Measurements from ENCODE around the gene PFKFB3.

GRCh38 chr10:6226216-6226615 lies 23.5 kb downstream of the PFKFB3 start:
- no peak for TF ChIP-seq CTCF (tag by site-specific recombination; IDR thresholded peaks at IDR 0.05)
- TF ChIP-seq ZNF514 (tag by site-specific recombination; IDR thresholded peaks at IDR 0.05), result no peak
- TF ChIP-seq ZNF10 (tag by site-specific recombination; IDR thresholded peaks at IDR 0.05), result no peak
- TF ChIP-seq TRIM28 (IDR thresholded peaks at IDR 0.05; ENCODE audit: borderline replicate concordance, low read length), result no peak
- no peak for TF ChIP-seq SCRT1 (tag by site-specific recombination; IDR thresholded peaks at IDR 0.05; ENCODE audit: borderline replicate concordance)
- TF ChIP-seq ZBTB10 (tag by site-specific recombination; IDR thresholded peaks at IDR 0.05), result no peak
- no peak for TF ChIP-seq ZNF701 (tag by site-specific recombination; IDR thresholded peaks at IDR 0.05)
- no peak for TF ChIP-seq ZNF202 (tag by site-specific recombination; IDR thresholded peaks at IDR 0.05; ENCODE audit: borderline replicate concordance)
- no peak for TF ChIP-seq REPIN1 (tag by site-specific recombination; IDR thresholded peaks at IDR 0.05; ENCODE audit: low read depth)
- no peak for TF ChIP-seq ZSCAN18 (tag by site-specific recombination; IDR thresholded peaks at IDR 0.05)
- no peak for TF ChIP-seq ZNF324 (tag by site-specific recombination; IDR thresholded peaks at IDR 0.05)
